ENCODE results near the gene IGF2BP2. TPM values are rescaled to one million over a fixed set of nuclear protein-coding genes. Genes with fewer than 3 reads are reported as not detected.

IGF2BP2 gene
- total RNA-seq, 1 experiment from 2014 or later: 66.2 TPM

DNA sequence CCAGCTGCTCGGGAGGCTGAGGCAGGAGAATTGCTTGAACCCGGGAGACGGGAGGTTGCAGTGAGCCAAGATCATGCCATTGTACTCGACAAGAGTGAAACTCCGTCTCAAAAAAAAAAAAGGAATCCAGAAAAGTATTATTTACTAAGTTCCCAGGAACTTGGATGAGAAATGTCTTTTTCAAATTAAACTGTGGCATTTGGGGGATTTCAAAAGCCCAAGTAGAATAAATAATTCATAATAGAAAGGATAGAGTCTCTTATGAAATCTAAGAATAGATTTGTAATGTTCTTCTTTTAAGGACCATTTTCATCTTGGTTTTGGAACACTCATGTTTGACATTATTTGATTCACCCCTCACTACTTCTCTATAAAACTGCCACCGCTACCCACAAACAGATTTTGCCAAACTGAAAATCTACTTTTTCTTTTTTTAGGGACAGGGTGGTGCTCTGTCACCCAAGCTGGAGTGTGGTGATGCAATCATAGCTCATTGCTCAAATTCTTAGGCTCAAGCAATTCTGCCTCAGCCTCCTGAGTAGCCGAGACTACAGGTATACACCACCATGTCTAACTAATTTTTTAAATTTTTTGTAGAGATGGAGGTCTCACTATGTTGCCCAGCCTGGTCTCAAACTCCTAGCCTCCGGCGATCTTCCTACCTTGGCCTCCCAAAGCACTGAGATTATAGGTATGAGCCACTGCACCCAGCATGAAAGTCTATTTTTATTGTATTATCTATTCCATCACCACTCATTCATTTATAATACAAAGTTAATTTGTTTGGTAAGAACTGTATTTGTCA, 139.4 kb downstream of the IGF2BP2 start:
- H3K36me3 ChIP-seq (ENCODE audit: insufficient read depth, low read length, poor library complexity, severe bottlenecking): peaks cover 43% of the 10 kb centered on the region
- no peaks in the 10 kb centered on the region for H3K9me3 ChIP-seq (ENCODE audit: low read depth, low read length, poor library complexity, severe bottlenecking)
- ChIA-PET POLR2A (ENCODE audit: low non-redundant PET) (no interaction called here), CTCF (no interaction called here)
- DNase-seq (ENCODE audit: low spot score): no peak
- intact Hi-C loops (cut with micrococcal nuclease; ENCODE audit: unreplicated experiment): no loop called here
- TF ChIP-seq EZH2 (IDR thresholded peaks at IDR 0.05; ENCODE audit: borderline replicate concordance, low read depth, low read length, poor library complexity, severe bottlenecking): no peak
- TF ChIP-seq, protein P1, sequence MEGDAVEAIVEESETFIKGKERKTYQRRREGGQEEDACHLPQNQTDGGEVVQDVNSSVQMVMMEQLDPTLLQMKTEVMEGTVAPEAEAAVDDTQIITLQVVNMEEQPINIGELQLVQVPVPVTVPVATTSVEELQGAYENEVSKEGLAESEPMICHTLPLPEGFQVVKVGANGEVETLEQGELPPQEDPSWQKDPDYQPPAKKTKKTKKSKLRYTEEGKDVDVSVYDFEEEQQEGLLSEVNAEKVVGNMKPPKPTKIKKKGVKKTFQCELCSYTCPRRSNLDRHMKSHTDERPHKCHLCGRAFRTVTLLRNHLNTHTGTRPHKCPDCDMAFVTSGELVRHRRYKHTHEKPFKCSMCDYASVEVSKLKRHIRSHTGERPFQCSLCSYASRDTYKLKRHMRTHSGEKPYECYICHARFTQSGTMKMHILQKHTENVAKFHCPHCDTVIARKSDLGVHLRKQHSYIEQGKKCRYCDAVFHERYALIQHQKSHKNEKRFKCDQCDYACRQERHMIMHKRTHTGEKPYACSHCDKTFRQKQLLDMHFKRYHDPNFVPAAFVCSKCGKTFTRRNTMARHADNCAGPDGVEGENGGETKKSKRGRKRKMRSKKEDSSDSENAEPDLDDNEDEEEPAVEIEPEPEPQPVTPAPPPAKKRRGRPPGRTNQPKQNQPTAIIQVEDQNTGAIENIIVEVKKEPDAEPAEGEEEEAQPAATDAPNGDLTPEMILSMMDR (conservative IDR thresholded peaks at IDR 0.05; ENCODE audit: low read depth, low read length): no peak
- no TSS peak for BruUV-seq (replicated peaks)
- no peak overlapping the region for H3K27ac ChIP-seq (ENCODE audit: low read depth, low read length, poor library complexity, severe bottlenecking)
- no peaks in the 10 kb centered on the region for H3K27me3 ChIP-seq (replicated peaks; ENCODE audit: insufficient read depth, low read depth, low read length, poor library complexity)
- peaks cover 24% of the 10 kb centered on the region for H3K4me1 ChIP-seq (ENCODE audit: insufficient read depth, low read length, poor library complexity, severe bottlenecking)
- H3K4me3 ChIP-seq (ENCODE audit: low read depth, low read length, poor library complexity, severe bottlenecking): no peak overlapping the region

DNA sequence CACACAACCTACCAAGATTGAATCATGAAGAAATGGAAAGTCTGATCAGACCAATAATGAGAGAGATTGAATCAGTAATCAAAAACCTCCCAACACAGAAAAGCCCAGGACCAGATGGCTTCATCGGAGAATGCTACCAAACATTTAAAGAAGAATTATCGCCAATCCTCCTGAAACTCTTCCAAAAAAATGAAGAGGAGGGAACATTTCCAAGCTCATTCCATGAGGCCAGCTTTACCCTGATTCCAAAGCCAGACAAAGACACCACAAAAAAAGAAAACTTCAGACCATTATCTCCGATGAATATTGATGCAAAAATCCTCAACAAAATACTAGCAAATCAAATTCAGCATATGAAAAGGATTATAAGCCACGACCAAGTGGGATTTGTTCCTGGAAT, 144.6 kb downstream of the IGF2BP2 start:
- no peak for TF ChIP-seq EZH2 (IDR thresholded peaks at IDR 0.05; ENCODE audit: borderline replicate concordance, low read depth, low read length, poor library complexity, severe bottlenecking)
- TF ChIP-seq, protein P1 (conservative IDR thresholded peaks at IDR 0.05; ENCODE audit: low read depth, low read length): no peak
- POLR2A ChIA-PET (ENCODE audit: low non-redundant PET): no interaction called here
- CTCF ChIA-PET: no interaction called here
- Histone ChIP-seq H3K9me3 (ENCODE audit: low read depth, low read length, poor library complexity, severe bottlenecking) (no peaks in the 10 kb centered on the region), H3K4me3 (ENCODE audit: low read depth, low read length, poor library complexity, severe bottlenecking) (no peak overlapping the region), H3K4me1 (ENCODE audit: insufficient read depth, low read length, poor library complexity, severe bottlenecking) (no peaks in the 10 kb centered on the region), H3K27ac (ENCODE audit: low read depth, low read length, poor library complexity, severe bottlenecking) (no peak overlapping the region), H3K27me3 (replicated peaks; ENCODE audit: insufficient read depth, low read depth, low read length, poor library complexity) (no peaks in the 10 kb centered on the region), H3K36me3 (ENCODE audit: insufficient read depth, low read length, poor library complexity, severe bottlenecking) (peaks cover 34% of the 10 kb centered on the region)
- no peak for DNase-seq (ENCODE audit: low spot score)
- BruUV-seq (replicated peaks): no TSS peak
- intact Hi-C loops (cut with micrococcal nuclease; ENCODE audit: unreplicated experiment): no loop called here

DNA sequence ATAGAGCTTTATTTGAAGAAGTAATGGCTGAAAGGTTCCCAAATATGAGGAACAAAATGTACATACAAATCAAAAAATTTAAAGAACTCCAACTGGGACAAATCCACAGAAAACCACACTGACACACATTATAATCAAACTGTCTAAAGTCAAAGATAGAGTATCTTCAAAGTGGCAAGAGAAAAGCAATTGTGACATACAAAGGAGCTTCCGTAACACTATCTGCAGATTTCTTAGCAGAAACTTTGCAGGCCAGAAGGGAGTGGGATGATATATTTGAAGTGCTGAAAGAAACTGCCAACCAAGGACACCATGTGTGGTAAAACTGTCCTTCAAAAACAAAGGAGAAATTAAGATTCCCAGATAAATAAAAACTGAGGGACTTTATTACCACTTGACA, 146.8 kb downstream of the IGF2BP2 start:
- TF ChIP-seq, protein P1 (conservative IDR thresholded peaks at IDR 0.05; ENCODE audit: low read depth, low read length): no peak
- TF ChIP-seq EZH2 (IDR thresholded peaks at IDR 0.05; ENCODE audit: borderline replicate concordance, low read depth, low read length, poor library complexity, severe bottlenecking): no peak
- no peaks in the 10 kb centered on the region for H3K4me1 ChIP-seq (ENCODE audit: insufficient read depth, low read length, poor library complexity, severe bottlenecking)
- H3K27me3 ChIP-seq (replicated peaks; ENCODE audit: insufficient read depth, low read depth, low read length, poor library complexity): no peaks in the 10 kb centered on the region
- no peak overlapping the region for H3K27ac ChIP-seq (ENCODE audit: low read depth, low read length, poor library complexity, severe bottlenecking)
- intact Hi-C loops (cut with micrococcal nuclease; ENCODE audit: unreplicated experiment): no loop called here
- H3K4me3 ChIP-seq (ENCODE audit: low read depth, low read length, poor library complexity, severe bottlenecking): no peak overlapping the region
- CTCF ChIA-PET: interaction anchor here (0.6 to 2.0 kb wide), 7 partner anchors 9 to 266 kb away, joined by 3 to 21 read pairs (median 6); no protein-coding TSS in a partner anchor
- no peak for DNase-seq (ENCODE audit: low spot score)
- no TSS peak for BruUV-seq (replicated peaks)
- H3K9me3 ChIP-seq (ENCODE audit: low read depth, low read length, poor library complexity, severe bottlenecking): no peaks in the 10 kb centered on the region
- POLR2A ChIA-PET (ENCODE audit: low non-redundant PET): no interaction called here
- H3K36me3 ChIP-seq (ENCODE audit: insufficient read depth, low read length, poor library complexity, severe bottlenecking): peaks cover 47% of the 10 kb centered on the region

Data from A673 (cell line).